ENCODE results near the gene BHLHA15.

Gene BHLHA15

DNA sequence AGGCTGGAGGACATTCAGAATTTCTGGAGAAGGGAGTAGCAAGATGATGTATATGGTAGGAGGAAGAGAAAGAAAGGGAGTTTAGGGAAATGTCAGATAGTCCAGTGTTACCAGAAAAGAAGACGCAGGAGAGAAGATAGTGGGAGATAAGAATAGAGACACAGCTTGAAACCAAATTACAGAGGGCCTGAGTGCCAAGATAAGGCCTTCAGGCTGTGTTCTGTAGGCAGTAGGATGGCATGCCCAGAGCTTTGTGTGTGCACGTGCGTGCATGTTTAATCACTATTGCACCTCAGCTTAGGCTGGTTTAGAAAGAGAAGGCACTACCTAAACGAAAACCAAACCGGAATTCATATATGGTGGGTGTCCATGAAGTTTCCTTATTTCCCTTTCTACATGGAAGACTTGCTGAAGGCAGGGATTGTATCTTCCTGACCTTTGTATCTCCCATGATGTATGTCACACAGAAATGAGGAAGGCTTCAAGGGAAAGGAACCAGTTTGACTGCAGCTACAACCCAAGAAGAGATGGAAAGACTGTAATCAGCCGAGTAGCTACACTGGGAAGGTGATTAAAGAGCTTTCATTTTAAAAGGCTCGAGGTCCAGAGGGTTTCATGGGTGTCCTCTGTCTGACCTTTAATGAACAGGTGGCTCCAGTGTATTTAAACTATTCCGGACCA lies 35.8 kb upstream of the BHLHA15 start:
- no peak for TF ChIP-seq CTCF (IDR thresholded peaks at IDR 0.05; ENCODE audit: insufficient read depth, low read depth, low read length, missing control alignments)
- no peak for DNase-seq (ENCODE audit: low read depth)
- no peak overlapping the region for H3K4me3 ChIP-seq (ENCODE audit: low read length)

- DNase-seq (ENCODE audit: low read depth) = no peak
- no peak overlapping the region for H3K4me3 ChIP-seq (ENCODE audit: low read length)
- no peak for TF ChIP-seq CTCF (IDR thresholded peaks at IDR 0.05; ENCODE audit: insufficient read depth, low read depth, low read length, missing control alignments)
These were observed 33.7 kb upstream of the BHLHA15 start for GRCh38 chr7:98177553-98177952.

DNA sequence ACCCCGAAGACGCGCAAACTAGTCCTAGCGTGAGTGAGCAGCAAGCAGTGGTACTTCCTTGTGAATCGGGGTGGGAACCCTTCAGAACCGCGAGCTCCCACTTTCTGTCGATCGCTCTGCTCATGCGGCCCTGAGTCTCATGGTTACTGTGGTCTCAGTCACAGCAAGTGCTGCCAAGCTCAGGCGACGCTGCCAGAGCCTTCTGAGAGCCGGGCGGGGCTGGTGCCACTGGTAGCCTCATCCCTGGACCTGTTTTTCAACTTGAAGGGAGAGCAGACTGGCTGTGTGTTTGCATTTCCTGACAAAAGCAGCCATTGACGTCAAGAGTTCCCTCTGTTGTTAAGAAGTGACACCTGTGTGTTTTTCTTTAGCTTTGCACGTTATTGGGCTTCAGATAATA lies 32.9 kb upstream of the BHLHA15 start:
- H3K4me3 ChIP-seq (ENCODE audit: low read length) = no peak overlapping the region
- peak; percentile 72 for DNase-seq (ENCODE audit: low read depth)
- no peak for TF ChIP-seq CTCF (IDR thresholded peaks at IDR 0.05; ENCODE audit: insufficient read depth, low read depth, low read length, missing control alignments)

GRCh38 chr7:98178762-98179490 lies 32.3 kb upstream of the BHLHA15 start:
- no peak overlapping the region for H3K4me3 ChIP-seq (ENCODE audit: low read length)
- TF ChIP-seq CTCF (IDR thresholded peaks at IDR 0.05; ENCODE audit: insufficient read depth, low read depth, low read length, missing control alignments) = no peak
- DNase-seq (ENCODE audit: low read depth) = peak; percentile 55

GRCh38 chr7:98180751-98181150 lies 30.5 kb upstream of the BHLHA15 start:
- no peak for TF ChIP-seq CTCF (IDR thresholded peaks at IDR 0.05; ENCODE audit: insufficient read depth, low read depth, low read length, missing control alignments)
- H3K4me3 ChIP-seq (ENCODE audit: low read length) = no peak overlapping the region
- DNase-seq (ENCODE audit: low read depth) = no peak

DNA sequence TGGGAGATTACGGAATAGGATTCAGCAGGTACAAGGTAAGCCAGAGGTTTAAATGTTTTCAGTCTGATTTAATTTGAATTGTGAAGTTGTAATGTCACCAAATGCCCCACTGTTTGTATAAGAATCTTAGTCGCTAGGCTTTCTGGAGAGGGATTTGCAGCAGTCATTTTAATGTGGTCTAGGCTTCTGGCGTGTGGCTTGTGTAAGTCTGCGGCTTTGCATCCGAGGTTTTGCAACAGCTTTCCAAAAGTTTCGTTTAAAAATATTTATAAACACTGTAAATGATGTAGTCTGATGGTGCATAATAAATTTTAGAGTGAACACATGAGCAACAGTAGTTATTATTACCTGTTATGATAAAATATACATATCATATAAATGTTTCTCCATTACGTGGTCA lies 26.1 kb upstream of the BHLHA15 start:
- no peak for DNase-seq (ENCODE audit: low read depth)
- no peak overlapping the region for H3K4me3 ChIP-seq (ENCODE audit: low read length)
- no peak for TF ChIP-seq CTCF (IDR thresholded peaks at IDR 0.05; ENCODE audit: insufficient read depth, low read depth, low read length, missing control alignments)

Data from epithelial cell of esophagus (primary cell).